ENCODE data around the gene PTPRK.
"Not testable (repeated sequence)": the region's sequence is repeated elsewhere in the genome, so short reads cannot be mapped to it uniquely, and the experiment has no call there.

PTPRK gene

GRCh38 chr6:128491610-128492206 lies 28.7 kb downstream of the PTPRK start:
- in situ Hi-C loops (cut with MboI; ENCODE audit: low sequenced_read_pairs), result no loop called here

GRCh38 chr6:128491100-128491581 lies 29.3 kb downstream of the PTPRK start:
- in situ Hi-C loops (cut with MboI; ENCODE audit: low sequenced_read_pairs), result no loop called here

GRCh38 chr6:128487746-128488145 lies 32.7 kb downstream of the PTPRK start:
- in situ Hi-C loops (cut with MboI; ENCODE audit: low sequenced_read_pairs), result no loop called here

GRCh38 chr6:128487055-128487454 lies 33.3 kb downstream of the PTPRK start:
- in situ Hi-C loops (cut with MboI; ENCODE audit: low sequenced_read_pairs), result no loop called here

- in situ Hi-C loops (cut with MboI; ENCODE audit: low sequenced_read_pairs), result not testable (repeated sequence)
These were observed 33.8 kb downstream of the PTPRK start for GRCh38 chr6:128486580-128486979.

GRCh38 chr6:128483472-128484135 lies 36.8 kb downstream of the PTPRK start:
- in situ Hi-C loops (cut with MboI; ENCODE audit: low sequenced_read_pairs), result no loop called here

- in situ Hi-C loops (cut with MboI; ENCODE audit: low sequenced_read_pairs), result no loop called here
These were observed 37.8 kb downstream of the PTPRK start for GRCh38 chr6:128482642-128483041.

GRCh38 chr6:128479991-128480390 lies 40.4 kb downstream of the PTPRK start:
- in situ Hi-C loops (cut with MboI; ENCODE audit: low sequenced_read_pairs), result no loop called here

- in situ Hi-C loops (cut with MboI; ENCODE audit: low sequenced_read_pairs), result no loop called here
These were observed 41.2 kb downstream of the PTPRK start for GRCh38 chr6:128479048-128479666.

- in situ Hi-C loops (cut with MboI; ENCODE audit: low sequenced_read_pairs), result no loop called here
These were observed 42.0 kb downstream of the PTPRK start for GRCh38 chr6:128478230-128479047.

GRCh38 chr6:128474933-128475332 lies 45.5 kb downstream of the PTPRK start:
- in situ Hi-C loops (cut with MboI; ENCODE audit: low sequenced_read_pairs), result no loop called here

GRCh38 chr6:128474481-128474880 lies 45.9 kb downstream of the PTPRK start:
- in situ Hi-C loops (cut with MboI; ENCODE audit: low sequenced_read_pairs), result no loop called here

GRCh38 chr6:128471907-128472306 lies 48.5 kb downstream of the PTPRK start:
- in situ Hi-C loops (cut with MboI; ENCODE audit: low sequenced_read_pairs), result no loop called here

GRCh38 chr6:128465368-128466343 lies 54.7 kb downstream of the PTPRK start:
- in situ Hi-C loops (cut with MboI; ENCODE audit: low sequenced_read_pairs), result no loop called here

GRCh38 chr6:128464790-128465189 lies 55.6 kb downstream of the PTPRK start:
- in situ Hi-C loops (cut with MboI; ENCODE audit: low sequenced_read_pairs), result no loop called here

GRCh38 chr6:128463942-128464341 lies 56.5 kb downstream of the PTPRK start:
- in situ Hi-C loops (cut with MboI; ENCODE audit: low sequenced_read_pairs), result no loop called here

GRCh38 chr6:128461501-128461900 lies 58.9 kb downstream of the PTPRK start:
- in situ Hi-C loops (cut with MboI; ENCODE audit: low sequenced_read_pairs), result no loop called here

GRCh38 chr6:128456510-128457230 lies 63.7 kb downstream of the PTPRK start:
- in situ Hi-C loops (cut with MboI; ENCODE audit: low sequenced_read_pairs), result no loop called here

GRCh38 chr6:128455959-128456358 lies 64.4 kb downstream of the PTPRK start:
- in situ Hi-C loops (cut with MboI; ENCODE audit: low sequenced_read_pairs), result no loop called here

GRCh38 chr6:128452713-128453112 lies 67.7 kb downstream of the PTPRK start:
- in situ Hi-C loops (cut with MboI; ENCODE audit: low sequenced_read_pairs), result no loop called here

Data from HL-60/S4 treated with phorbol 12-myristate 13-acetate at 8.2 ng/mL for 4 days and 3 days (cell line).